ENCODE data around the gene TTLL13. TPM values are rescaled to one million over a fixed set of nuclear protein-coding genes. Genes with fewer than 3 reads are reported as not detected.
A peak's percentile ranks its signal among the peaks of the same experiment; 100 is the strongest.
"Not testable (repeated sequence)": the region's sequence is repeated elsewhere in the genome, so short reads cannot be mapped to it uniquely, and the experiment has no call there.

TTLL13 gene
- total RNA-seq, 1 donor from 2014 or later = 0.47 TPM

DNA sequence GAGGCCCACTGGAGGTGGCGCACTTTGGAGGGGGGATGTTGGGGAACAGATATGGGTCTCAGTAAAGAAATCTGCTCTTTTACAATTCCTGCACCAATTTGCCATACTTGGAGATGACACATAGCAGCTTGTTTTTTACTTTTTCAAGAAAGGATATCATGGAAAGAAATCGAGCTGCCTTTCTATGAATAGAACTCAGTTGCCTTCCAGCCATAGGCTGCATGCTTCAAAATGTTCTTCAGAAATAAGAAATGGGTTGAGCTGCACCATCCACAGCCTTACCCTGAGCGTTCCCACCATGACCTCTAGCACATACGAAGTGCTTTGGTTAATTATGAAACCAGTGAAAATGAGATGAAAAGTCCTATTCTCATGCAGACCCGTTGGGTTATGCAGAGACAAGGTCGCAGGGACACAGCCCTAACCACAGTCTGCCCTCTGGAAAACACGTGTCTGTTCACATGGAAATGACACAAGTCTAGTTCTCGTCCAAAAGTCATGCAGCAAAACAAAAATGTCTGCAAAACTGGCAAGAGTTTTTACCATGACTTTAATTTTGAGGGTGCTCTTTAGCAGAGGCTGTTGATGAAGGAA is 52.4 kb downstream of the TTLL13 start:
- Mint-ChIP-seq H3K9me3 (peaks cover 4% of the 10 kb centered on the region), H3K27me3 (ENCODE audit: low read depth) (no peaks in the 10 kb centered on the region), H3K27ac (no peak overlapping the region), H3K4me1 (peaks cover 7% of the 10 kb centered on the region), H3K4me3 (no peak overlapping the region), H3K36me3 (no peaks in the 10 kb centered on the region)
- TF ChIP-seq, protein P1, sequence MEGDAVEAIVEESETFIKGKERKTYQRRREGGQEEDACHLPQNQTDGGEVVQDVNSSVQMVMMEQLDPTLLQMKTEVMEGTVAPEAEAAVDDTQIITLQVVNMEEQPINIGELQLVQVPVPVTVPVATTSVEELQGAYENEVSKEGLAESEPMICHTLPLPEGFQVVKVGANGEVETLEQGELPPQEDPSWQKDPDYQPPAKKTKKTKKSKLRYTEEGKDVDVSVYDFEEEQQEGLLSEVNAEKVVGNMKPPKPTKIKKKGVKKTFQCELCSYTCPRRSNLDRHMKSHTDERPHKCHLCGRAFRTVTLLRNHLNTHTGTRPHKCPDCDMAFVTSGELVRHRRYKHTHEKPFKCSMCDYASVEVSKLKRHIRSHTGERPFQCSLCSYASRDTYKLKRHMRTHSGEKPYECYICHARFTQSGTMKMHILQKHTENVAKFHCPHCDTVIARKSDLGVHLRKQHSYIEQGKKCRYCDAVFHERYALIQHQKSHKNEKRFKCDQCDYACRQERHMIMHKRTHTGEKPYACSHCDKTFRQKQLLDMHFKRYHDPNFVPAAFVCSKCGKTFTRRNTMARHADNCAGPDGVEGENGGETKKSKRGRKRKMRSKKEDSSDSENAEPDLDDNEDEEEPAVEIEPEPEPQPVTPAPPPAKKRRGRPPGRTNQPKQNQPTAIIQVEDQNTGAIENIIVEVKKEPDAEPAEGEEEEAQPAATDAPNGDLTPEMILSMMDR (IDR thresholded peaks at IDR 0.05; ENCODE audit: unreplicated experiment) = no peak
- no peak for DNase-seq (ENCODE audit: low spot score in 2 of 2, unreplicated experiment in 2 of 2)

DNA sequence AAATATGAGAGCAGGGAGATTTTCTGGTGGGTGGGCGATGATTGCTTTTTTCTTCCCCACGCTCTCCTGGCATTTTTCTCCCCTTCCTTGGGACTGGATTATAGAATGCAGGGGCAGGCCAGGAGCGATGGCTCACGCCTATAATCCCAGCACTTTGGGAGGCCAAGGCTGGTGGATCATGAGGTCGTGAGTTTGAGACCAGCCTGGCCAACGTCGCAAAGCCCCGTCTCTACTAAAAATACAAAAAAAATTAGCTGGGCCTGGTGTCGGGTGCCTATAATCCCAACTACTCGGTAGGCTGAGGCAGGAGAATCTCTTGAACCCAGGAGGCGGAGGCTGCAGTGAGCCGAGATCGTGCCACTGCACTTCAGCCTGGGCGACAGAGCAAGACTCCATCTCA is 56.0 kb downstream of the TTLL13 start:
- not testable (repeated sequence) for H3K9me3 Mint-ChIP-seq; H3K36me3 Mint-ChIP-seq; H3K4me3 Mint-ChIP-seq; H3K27me3 Mint-ChIP-seq (ENCODE audit: low read depth); DNase-seq (ENCODE audit: low spot score in 2 of 2, unreplicated experiment in 2 of 2); H3K4me1 Mint-ChIP-seq; H3K27ac Mint-ChIP-seq

DNA sequence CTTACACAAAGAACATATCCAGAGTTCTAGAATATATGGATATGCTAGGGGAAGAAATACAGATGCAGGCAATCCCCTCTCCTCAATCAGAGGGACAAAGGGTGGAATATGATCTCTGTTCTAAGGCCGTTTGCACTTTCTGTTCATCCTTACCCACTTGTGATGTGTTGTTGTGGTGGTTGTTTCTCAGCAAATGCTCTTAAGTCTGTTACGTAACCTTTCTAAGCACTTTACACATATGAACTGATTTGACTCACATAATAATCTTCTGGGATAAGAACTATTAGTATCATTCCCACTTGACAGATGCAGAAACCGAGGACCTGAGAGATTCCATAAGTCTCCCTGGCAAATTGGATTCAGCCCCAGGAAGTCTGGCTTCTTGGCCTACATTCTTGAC is 56.6 kb downstream of the TTLL13 start:
- no peaks in the 10 kb centered on the region for H3K27me3 Mint-ChIP-seq (ENCODE audit: low read depth)
- TF ChIP-seq, protein P1 (IDR thresholded peaks at IDR 0.05; ENCODE audit: unreplicated experiment) = no peak
- H3K4me3 Mint-ChIP-seq = no peak overlapping the region
- H3K9me3 Mint-ChIP-seq = no peaks in the 10 kb centered on the region
- no peaks in the 10 kb centered on the region for H3K36me3 Mint-ChIP-seq
- peak overlapping the region; percentile 7 for H3K27ac Mint-ChIP-seq
- H3K4me1 Mint-ChIP-seq = peaks cover 5% of the 10 kb centered on the region
- no peak for DNase-seq (ENCODE audit: low spot score in 2 of 2, unreplicated experiment in 2 of 2)

DNA sequence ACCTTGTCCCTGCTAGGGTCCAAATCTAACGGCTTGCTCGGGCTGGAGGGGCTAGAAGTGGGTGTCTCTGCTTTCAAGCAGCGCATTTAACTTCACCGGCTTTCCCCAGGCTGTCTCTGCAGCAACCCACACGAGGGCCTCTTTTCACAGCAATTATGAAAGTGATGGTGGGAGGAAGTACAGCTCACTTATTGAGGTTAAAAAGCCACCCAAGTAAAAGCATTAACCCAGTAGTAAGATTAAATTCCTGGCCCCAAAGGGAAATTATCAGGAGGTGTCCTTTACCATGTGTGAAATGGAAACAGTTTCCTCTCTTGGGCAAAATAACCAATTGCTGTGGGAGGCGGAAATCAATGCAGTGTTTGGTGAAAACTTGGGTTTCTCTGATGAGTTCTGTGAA is 57.2 kb downstream of the TTLL13 start:
- no peak for DNase-seq (ENCODE audit: low spot score in 2 of 2, unreplicated experiment in 2 of 2)
- H3K36me3 Mint-ChIP-seq = no peaks in the 10 kb centered on the region
- H3K9me3 Mint-ChIP-seq = no peaks in the 10 kb centered on the region
- H3K27me3 Mint-ChIP-seq (ENCODE audit: low read depth) = no peaks in the 10 kb centered on the region
- H3K4me1 Mint-ChIP-seq = peaks cover 5% of the 10 kb centered on the region
- no peak overlapping the region for H3K27ac Mint-ChIP-seq
- TF ChIP-seq, protein P1 (IDR thresholded peaks at IDR 0.05; ENCODE audit: unreplicated experiment) = no peak
- H3K4me3 Mint-ChIP-seq = no peak overlapping the region

DNA sequence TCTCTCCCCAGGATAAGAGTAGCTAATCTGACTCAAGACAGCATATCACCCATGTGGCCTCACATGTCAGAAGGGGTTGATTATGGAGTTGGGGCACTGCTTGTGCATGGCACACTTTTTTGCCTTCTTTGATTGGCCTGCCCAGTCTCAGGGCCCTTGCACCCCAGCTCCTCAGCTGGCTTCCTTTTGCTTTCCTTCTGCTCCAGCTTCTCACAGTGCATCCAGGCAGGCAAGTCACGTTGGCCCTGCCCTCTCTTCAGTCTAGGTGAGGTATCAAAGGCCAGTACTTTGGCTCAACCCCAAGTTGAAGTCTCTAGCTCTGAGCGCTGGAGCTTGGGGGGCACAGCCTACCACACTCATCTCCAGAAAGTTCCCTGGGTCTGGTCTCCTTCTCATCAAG is 58.3 kb downstream of the TTLL13 start:
- Mint-ChIP-seq H3K36me3 (no peaks in the 10 kb centered on the region), H3K27me3 (ENCODE audit: low read depth) (no peaks in the 10 kb centered on the region), H3K4me3 (no peak overlapping the region), H3K27ac (no peak overlapping the region), H3K9me3 (no peaks in the 10 kb centered on the region), H3K4me1 (peaks cover 5% of the 10 kb centered on the region)
- TF ChIP-seq, protein P1 (IDR thresholded peaks at IDR 0.05; ENCODE audit: unreplicated experiment) = no peak
- no peak for DNase-seq (ENCODE audit: low spot score in 2 of 2, unreplicated experiment in 2 of 2)

DNA sequence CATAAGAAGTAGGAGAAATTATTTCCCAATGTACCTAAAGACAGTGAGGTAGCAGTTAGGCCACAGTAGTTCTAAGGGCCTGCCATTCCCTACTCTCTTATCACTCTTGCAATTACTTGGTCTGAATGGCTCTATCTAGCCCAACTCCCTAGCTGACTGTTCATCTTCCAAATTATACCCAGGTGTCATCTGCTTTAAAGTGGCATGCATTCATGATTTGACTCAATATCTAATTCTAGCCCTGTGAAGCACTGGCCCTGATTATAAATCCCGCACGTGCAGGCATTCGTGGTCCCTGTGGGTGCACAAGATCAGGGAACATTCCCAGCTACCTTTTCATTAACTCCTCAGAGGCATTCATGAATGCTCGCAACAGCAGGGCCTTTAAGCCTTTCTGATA is 59.7 kb downstream of the TTLL13 start:
- DNase-seq (ENCODE audit: low spot score in 2 of 2, unreplicated experiment in 2 of 2) = no peak
- H3K27me3 Mint-ChIP-seq (ENCODE audit: low read depth) = no peaks in the 10 kb centered on the region
- TF ChIP-seq, protein P1 (IDR thresholded peaks at IDR 0.05; ENCODE audit: unreplicated experiment) = no peak
- no peak overlapping the region for H3K4me3 Mint-ChIP-seq
- H3K4me1 Mint-ChIP-seq = peaks cover 5% of the 10 kb centered on the region
- H3K9me3 Mint-ChIP-seq = no peaks in the 10 kb centered on the region
- H3K36me3 Mint-ChIP-seq = no peaks in the 10 kb centered on the region
- H3K27ac Mint-ChIP-seq = no peak overlapping the region

Other genes starting within 250 kb of the TTLL13 start
- gene ZNF710, start 248.2 kb upstream of the TTLL13 start, total RNA-seq = 30.3 to 31.7 TPM (median 30.4 TPM) in 3 replicates
- gene IDH2, start 147.1 kb upstream of the TTLL13 start, total RNA-seq = 126 to 132 TPM (median 127 TPM) in 3 replicates
- 32.3 to 37.7 TPM (median 35.4 TPM) in 3 replicates for gene SEMA4B, start 48.2 kb upstream of the TTLL13 start, total RNA-seq
- gene CIB1, start 15.6 kb upstream of the TTLL13 start, total RNA-seq = 16.9 to 18.1 TPM (median 17.6 TPM) in 3 replicates
- gene GDPGP1, start 15.3 kb upstream of the TTLL13 start, total RNA-seq = 8.0 to 9.2 TPM (median 8.4 TPM) in 3 replicates
- 91.9 to 93.4 TPM (median 92.8 TPM) in 3 replicates for gene NGRN, start 16.1 kb downstream of the TTLL13 start, total RNA-seq
- 7.4 to 10.0 TPM (median 8.0 TPM) in 3 replicates for gene ZNF774, start 102.7 kb downstream of the TTLL13 start, total RNA-seq
- 104 to 110 TPM (median 105 TPM) in 3 replicates for gene IQGAP1, start 138.7 kb downstream of the TTLL13 start, total RNA-seq